ENCODE measurements around the gene PHC2.

- no peak for TF ChIP-seq EZH2 (optimal IDR thresholded peaks at IDR 0.05; ENCODE audit: low read depth, low read length)
- no peak for TF ChIP-seq CTCF (IDR thresholded peaks at IDR 0.05; ENCODE audit: low read length)
- no peak for TF ChIP-seq EZH2phosphoT487 (IDR thresholded peaks at IDR 0.05; ENCODE audit: low read length)
Observed at GRCh38 chr1:33460947-33461629, 30.2 kb upstream of the PHC2 start.
